Inflammatory macrophage treated with lipopolysaccharide for 4 hours (primary cell): ENCODE measurements around the gene UQCC2.

Source experiments
- DNase-seq: peaks from one replicate; pipeline ENCODE4 v3.0.0-alpha.2; 2020

UQCC2 gene

DNA sequence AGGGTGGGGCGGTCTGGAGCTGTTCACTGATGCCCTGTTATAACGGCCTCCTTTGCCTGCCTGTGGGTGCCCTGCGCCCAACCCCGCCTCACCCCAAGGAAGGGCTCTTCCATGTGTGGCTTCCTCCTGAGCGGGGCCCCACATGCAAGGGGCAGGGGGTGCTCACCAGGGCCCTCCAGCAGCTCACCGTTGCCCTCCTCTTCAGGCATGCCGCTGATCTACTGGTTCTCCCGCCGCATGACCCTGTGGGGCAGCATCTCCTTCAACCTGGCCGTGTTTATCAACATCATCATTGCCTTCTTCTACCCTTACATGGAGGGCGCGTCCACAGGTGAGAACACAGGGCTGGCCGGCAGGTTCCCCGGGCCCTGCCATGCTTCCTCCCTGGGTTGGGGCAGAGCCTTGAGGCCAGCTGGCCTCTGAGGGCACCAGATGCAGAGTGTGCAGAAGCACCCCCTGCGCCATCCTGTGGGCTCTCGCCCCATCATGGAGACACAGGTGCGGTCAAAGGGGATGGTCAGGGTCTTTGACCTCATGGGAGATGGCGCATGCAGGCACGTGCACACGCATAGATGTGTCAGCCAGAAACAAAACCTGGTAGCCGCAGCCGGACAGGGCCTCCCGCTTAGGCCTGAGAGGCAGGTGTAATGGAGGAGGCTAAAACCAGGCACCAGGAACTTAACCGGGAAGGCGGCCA lies 22.9 kb downstream of the UQCC2 start:
- DNase-seq, result no peak

DNA sequence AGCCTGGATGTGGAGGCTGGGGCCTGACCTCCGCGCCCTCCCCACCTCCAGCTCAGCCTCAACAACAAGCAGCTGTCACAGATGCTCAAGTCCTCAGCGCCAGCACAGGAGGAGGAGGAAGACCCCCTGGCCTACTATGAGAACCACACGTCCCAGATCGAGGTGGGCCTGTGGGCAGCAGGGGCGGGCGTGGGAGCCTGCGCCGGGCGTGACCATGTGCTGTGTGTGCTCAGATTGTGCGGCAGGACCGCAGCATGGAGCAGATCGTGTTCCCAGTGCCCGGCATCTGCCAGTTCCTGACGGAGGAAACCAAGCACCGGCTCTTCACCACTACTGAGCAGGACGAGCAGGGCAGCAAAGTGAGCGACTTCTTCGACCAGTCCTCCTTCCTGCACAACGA lies 23.5 kb downstream of the UQCC2 start:
- no peak for DNase-seq

DNA sequence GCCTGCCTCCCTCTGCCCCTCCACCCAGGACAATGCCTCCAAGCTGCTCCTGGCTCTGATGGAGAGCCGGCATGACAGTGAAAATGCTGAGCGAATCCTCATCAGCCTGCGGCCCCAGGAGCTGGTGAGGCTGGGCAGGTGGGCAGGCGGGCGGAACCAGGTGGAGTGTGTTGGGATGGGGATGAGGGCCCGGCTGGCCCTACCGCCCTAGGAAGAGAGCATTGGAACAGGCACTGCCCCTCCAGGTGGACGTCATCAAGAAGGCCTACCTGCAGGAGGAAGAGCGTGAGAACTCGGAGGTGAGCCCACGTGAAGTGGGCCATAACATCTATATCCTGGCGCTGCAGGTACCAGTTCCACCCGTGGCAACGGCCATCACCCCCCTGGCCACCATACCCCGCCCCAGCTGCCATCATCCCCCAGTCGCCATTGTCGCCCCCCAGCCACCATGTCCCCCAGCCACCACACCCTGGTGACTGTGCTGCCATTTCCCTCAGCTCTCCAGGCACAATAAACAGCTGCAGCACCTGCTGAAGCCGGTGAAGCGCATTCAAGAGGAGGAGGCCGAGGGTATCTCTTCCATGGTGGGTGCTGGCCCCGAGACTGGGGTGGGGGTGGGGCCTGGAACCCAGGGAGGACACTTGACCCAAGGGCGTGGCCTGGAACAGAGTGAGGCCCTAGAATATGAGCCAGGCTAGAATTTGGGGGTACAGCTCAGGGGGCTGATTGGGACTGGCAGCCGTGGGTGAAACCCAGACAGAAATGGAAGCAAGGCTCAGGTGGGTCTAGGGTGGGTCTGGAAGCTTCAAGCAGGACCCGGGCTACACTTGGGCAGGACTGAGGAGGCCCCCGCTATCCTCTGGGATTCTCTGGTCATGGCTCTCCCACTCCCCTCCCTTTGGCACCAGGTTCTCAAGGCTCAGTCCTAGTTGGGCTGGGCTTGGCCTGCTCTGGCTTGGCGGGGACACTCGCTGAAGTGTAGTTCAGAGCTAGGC lies 24.2 kb downstream of the UQCC2 start:
- no peak for DNase-seq

DNA sequence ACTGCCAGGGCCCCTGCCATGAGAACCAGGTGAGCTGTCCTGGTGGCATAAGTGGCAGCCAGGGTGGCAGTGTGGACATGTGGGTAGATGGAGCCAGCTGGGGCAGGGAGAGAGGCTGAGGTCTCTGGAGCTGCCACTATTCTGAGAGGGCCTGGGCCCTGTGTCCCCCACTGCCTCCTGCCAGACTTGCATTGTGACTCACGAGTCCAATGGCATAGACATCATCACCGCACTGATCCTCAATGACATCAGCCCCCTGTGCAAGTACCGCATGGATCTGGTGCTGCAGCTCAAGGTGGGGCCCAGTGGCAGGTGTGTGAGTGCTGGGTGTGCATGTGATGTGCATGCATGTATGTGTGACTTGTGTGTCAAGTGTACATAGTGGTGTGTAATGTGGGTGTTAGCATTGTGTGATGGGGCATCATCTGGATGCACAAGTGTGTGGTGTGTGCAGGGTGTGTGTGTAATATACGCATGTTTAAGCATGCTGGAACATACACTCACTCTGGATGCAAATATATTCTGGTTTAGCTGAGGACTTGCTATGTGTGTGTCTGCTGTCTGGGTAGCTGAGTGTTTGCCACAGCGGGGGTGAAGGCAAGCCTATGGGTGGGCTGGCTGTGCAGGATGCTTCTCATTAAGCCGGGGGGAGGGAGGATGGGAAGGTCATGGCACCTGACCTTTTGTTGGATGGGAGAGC lies 25.1 kb downstream of the UQCC2 start:
- no peak for DNase-seq

DNA sequence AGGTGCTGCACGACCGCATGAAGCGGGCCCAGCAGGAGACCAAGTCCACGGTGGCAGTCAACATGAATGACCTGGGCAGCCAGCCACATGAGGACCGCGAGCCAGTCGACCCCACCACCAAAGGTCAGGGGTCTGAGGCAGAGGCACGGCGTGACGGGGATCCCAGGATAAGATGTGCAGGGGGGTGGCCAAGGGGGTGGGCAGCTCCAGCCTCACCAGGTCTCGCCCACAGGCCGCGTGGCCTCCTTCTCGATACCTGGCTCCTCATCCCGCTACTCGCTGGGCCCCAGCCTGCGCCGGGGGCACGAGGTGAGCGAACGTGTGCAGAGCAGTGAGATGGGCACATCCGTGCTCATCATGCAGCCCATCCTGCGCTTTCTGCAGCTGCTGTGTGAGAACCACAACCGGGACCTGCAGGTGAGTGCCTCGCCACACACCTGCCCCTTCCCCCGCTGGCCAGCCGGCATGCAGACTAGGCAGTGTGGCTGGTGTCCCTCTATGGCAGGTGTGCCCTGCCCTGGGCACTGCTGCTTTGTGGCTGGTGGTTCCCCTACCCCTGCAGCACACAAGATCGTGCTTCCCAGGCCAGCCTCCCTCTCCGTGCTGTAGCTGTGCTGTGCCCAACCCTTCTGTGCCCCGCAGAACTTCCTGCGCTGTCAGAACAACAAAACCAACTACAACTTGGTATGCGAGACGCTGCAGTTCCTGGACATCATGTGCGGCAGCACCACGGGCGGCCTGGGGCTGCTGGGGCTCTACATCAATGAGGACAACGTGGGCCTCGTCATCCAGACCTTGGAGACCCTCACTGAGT lies 25.9 kb downstream of the UQCC2 start:
- DNase-seq, result no peak

DNA sequence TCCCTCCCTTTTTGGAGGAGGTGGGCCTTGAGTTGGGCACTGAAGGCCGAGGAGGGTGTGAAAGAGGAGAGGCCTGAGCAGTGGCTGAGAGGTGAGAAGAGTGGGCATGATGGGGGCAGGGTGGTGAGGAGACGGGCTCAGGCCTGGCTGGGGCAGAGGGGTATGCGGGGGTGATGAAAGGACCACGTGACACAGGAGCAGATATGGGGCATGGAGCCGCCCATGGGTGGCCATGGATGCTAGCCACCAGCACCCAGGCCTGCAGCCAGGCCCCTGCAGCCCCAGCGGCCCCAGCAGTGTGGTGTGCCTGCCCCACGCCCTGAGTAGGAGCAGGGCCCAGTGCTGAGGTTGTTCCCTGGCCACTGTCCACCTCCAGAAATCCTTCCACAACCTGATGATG lies 26.5 kb downstream of the UQCC2 start:
- no peak for DNase-seq

DNA sequence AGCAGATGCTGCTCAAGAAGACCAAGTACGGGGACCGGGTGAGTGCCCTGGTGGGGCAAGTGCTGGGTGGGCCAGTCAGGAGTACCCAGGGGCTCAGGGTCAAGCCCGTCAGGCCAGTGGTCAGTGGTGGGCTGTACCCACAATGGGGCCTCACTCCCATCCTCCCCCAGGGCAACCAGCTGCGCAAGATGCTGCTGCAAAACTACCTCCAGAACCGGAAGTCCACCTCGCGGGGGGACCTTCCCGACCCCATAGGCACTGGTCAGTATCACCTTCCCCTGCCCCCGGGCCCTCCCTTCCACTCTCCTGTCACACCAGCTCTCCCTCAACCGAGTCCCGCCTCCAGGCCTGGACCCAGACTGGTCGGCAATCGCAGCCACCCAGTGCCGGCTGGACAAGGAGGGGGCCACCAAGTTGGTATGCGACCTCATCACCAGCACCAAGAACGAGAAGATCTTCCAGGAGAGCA lies 27.0 kb downstream of the UQCC2 start:
- DNase-seq, result no peak

DNA sequence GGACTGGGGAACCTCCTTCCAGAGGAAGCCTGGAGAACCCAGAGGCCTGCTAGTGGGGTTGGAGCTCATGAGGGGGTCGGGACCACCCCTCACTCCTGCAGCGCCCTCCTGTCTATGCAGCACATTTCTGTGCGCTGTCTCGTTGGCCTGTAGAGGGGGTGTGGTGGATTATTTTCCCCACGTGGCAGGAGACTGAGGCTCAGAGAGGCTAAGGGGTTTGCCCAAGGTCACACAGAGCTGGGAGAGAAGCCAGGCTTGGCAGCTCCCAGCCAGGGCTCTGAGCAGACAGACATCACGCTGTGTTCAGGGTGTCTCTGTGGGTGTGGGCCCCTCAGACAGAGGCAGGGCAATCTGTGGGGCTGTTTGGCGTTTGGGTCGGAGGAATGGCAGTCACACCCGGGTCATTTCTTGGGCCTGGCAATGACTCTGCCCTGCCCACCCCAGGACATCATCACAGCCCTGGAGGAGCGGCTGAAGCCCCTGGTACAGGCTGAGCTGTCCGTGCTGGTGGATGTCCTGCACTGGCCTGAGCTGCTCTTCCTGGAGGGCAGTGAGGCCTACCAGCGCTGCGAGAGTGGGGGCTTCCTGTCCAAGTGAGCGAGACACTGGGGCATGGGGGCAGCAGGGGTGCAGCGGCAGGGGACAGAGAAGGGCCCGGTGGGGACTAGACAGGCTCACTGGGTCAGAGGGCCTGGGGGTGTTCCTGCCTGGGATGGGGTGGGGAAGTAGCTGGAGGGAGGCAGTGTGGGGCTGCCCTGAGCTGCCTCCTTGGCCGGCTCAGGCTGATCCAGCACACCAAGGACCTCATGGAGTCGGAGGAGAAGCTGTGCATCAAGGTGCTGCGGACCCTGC lies 27.7 kb downstream of the UQCC2 start:
- DNase-seq, result no peak

GRCh38 chr6:33683051-33683571 lies 28.4 kb downstream of the UQCC2 start:
- no peak for DNase-seq

DNA sequence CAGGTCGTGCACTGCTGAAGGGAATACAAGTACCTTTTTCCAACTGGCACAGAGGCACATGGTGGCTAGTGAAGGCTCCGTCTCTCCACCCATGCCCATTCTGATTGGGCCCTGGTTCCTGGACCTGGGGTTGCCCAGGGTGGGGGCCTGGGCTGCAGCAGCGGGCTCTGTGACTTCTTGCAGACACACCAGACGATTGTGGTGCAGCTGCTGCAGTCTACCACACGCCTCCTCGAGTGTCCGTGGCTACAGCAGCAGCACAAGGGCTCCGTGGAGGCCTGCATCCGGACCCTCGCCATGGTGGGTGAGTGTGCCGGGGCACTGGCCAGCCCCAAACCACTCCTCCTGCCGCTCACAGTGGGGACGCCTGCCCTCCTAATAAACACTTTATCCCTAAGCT lies 29.2 kb downstream of the UQCC2 start:
- DNase-seq, result no peak

GRCh38 chr6:33679761-33680160 lies 31.7 kb downstream of the UQCC2 start:
- no peak for DNase-seq

DNA sequence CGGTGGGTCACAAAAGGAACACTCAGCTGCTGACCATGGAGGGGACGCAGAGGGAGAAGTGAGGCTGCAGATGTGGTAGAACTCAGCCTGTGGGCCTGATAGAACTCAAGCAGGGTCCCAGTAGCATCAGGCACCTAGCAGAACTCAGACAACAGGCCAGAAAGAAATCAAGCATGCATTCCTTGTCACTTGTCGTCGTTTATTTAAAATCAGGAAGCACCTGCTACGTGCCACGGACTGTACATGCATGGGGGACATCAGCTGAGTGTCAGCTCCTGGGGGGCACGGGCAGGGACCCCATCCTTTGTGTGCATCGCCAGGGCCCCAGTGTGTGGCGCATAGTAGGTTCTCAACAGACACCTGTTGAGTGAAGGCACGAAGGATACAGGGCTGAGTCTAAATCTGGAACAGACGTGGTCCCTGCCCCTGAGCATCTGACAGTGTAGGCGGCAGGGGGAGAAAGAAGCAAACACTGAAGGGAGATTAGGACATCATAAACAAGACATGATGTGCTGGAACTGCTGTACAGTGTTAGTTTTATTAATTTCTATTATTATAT lies 32.5 kb downstream of the UQCC2 start:
- no peak for DNase-seq

- no peak for DNase-seq
Measured at GRCh38 chr6:33678233-33678931, 33.1 kb downstream of the UQCC2 start.

GRCh38 chr6:33677689-33678088 lies 33.8 kb downstream of the UQCC2 start:
- DNase-seq, result no peak

GRCh38 chr6:33677143-33677660 lies 34.3 kb downstream of the UQCC2 start:
- no peak for DNase-seq

- no peak for DNase-seq
Measured at GRCh38 chr6:33676416-33677142, 34.9 kb downstream of the UQCC2 start.

DNA sequence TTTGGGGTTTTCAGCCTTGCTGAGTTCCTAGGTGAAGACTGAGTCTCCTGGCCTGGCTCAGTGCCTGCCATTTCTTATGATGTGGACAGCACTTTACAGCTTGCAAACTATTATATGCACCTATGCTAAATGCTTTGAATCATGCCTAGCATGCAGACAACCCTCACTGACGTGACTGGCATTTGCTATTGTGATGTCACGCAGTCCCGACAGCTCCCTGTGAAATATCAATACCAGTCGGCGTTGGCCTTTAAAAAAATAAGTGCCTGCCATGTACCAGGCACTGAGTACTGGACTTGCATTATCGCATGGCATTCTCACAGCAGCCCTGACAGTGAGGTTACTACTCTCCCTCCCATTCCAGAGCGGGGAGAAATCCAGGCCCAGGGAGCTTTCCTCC lies 35.5 kb downstream of the UQCC2 start:
- no peak for DNase-seq

GRCh38 chr6:33673851-33674250 lies 37.6 kb downstream of the UQCC2 start:
- no peak for DNase-seq

DNA sequence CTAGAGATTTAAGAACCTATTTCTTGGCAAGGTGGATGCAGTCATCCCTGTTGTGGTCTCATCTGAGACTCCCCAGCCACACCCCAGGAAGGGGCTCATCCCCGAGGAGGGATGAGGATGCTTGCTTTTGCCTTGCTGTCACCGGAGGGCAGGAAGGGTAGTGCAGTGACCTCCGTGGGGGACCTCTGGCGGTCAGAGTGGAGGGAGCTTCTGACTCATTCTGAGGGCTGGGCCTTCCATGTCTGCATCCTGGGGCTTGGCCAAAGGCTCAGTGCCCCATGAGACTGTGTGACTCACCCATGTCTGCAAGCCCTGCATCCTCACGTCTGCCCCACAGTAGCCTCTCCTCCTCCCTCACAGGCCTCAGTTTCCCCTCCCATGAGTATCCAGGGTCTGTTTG lies 38.7 kb downstream of the UQCC2 start:
- DNase-seq, result peak; percentile 75
